HEK293 (cell line): ENCODE results near the gene SLC26A1.
A peak's percentile ranks its signal among the peaks of the same experiment; 100 is the strongest.

Experiments used
- CTCF ChIA-PET: fragments of 350-600 bp; formaldehyde crosslinking; extraction: SDS; loops from one replicate; lab custom pipeline; 2021; ENCODE audit warnings: antibody characterized with exemption; lab: Yijun Ruan, JAX
- POLR2A ChIA-PET: fragments of 300-600 bp; formaldehyde crosslinking; extraction: SDS; loops from one replicate; lab custom pipeline; 2020; ENCODE audit warnings: antibody characterized with exemption, inconsistent platforms; lab: Yijun Ruan, JAX
- H3K27ac ChIP-seq: fragments of 200-500 bp; sonication (Bioruptor generic); 2 replicates; pipeline ENCODE4 v1.5.1; 2014; ENCODE audit warnings: low read depth, low read length, control low read depth, inconsistent platforms; ENCODE audit errors: extremely low read depth
- H3K36me3 ChIP-seq, 2 experiments: fragments of 200-500 bp in 1 of 2; sonication (Bioruptor generic) in 1 of 2; 1 replicate in 1 of 2; 2 replicates in 1 of 2; pipeline ENCODE4 v1.5.1; 2014 to 2017; ENCODE audit warnings: inconsistent platforms in 2 of 2, low read length in 2 of 2; ENCODE audit not compliant: control insufficient read depth in 2 of 2, insufficient read depth in 1 of 2
- H3K4me1 ChIP-seq: fragments of 200-500 bp; sonication (Bioruptor generic); 2 replicates; pipeline ENCODE4 v1.5.1; 2014; ENCODE audit warnings: mild to moderate bottlenecking, low read length, inconsistent platforms; ENCODE audit not compliant: control insufficient read depth, insufficient read depth
- H3K4me3 ChIP-seq: 2 replicates; pipeline ENCODE4 v1.5.1; 2011; ENCODE audit warnings: low read depth, mild to moderate bottlenecking, control low read depth, low read length, moderate library complexity
- H3K9me3 ChIP-seq: fragments of 200-500 bp; sonication (Bioruptor generic); 2 replicates; pipeline ENCODE4 v1.5.1; 2014; ENCODE audit warnings: low read depth, low read length, inconsistent platforms; ENCODE audit not compliant: control insufficient read depth, insufficient read depth
- EGR2 ChIP-seq: fragments of 450-650 bp; formaldehyde crosslinking; IDR thresholded peaks from 2 replicates; pipeline ENCODE4 v1.5.1; 2016; ENCODE audit warnings: low read depth, missing biosample characterization, missing genetic modification characterization
- GLIS1 ChIP-seq: fragments of 450-650 bp; formaldehyde crosslinking; IDR thresholded peaks from 2 replicates; pipeline ENCODE4 v1.5.1; 2016; ENCODE audit warnings: missing biosample characterization, missing genetic modification characterization
- GLIS2 ChIP-seq: fragments of 450-650 bp; formaldehyde crosslinking; IDR thresholded peaks from 2 replicates; pipeline ENCODE4 v1.5.1; 2016; ENCODE audit warnings: missing biosample characterization, missing genetic modification characterization
- HOXA7 ChIP-seq: sonication (generic); formaldehyde crosslinking; IDR thresholded peaks from 2 replicates; pipeline ENCODE4 v1.8.1; 2022; ENCODE audit warnings: missing genetic modification reagents, borderline replicate concordance
- KLF1 ChIP-seq: fragments of 450-650 bp; formaldehyde crosslinking; IDR thresholded peaks from 2 replicates; pipeline ENCODE4 v1.5.1; 2016; ENCODE audit warnings: missing biosample characterization, missing genetic modification characterization
- KLF10 ChIP-seq: fragments of 450-650 bp; IDR thresholded peaks from 2 replicates; pipeline ENCODE4 v1.5.1; 2018; ENCODE audit warnings: missing biosample characterization, mild to moderate bottlenecking, missing genetic modification characterization
- KLF9 ChIP-seq: fragments of 450-650 bp; formaldehyde crosslinking; IDR thresholded peaks from 2 replicates; pipeline ENCODE4 v1.5.1; 2016; ENCODE audit warnings: missing biosample characterization, missing genetic modification characterization, low read depth
- MZF1 ChIP-seq: fragments of 450-650 bp; formaldehyde crosslinking; IDR thresholded peaks from 2 replicates; pipeline ENCODE4 v1.5.1; 2017; ENCODE audit warnings: missing biosample characterization, missing genetic modification characterization, borderline replicate concordance
- PRDM1 ChIP-seq: fragments of 450-650 bp; formaldehyde crosslinking; IDR thresholded peaks from 2 replicates; pipeline ENCODE4; 2016; ENCODE audit warnings: missing biosample characterization, missing genetic modification characterization
- SCRT2 ChIP-seq: fragments of 450-650 bp; formaldehyde crosslinking; IDR thresholded peaks from 2 replicates; pipeline ENCODE4 v1.5.1; 2016; ENCODE audit warnings: missing biosample characterization, missing genetic modification characterization
- ZFP3 ChIP-seq: fragments of 450-650 bp; formaldehyde crosslinking; IDR thresholded peaks from 2 replicates; pipeline ENCODE4 v1.5.1; 2016; ENCODE audit warnings: low read depth, missing biosample characterization, missing genetic modification characterization
- ZIC2 ChIP-seq: fragments of 450-650 bp; formaldehyde crosslinking; IDR thresholded peaks from 2 replicates; pipeline ENCODE4 v1.5.1; 2016; ENCODE audit warnings: missing biosample characterization, missing genetic modification characterization
- ZNF10 ChIP-seq: fragments of 450-650 bp; formaldehyde crosslinking; IDR thresholded peaks from 2 replicates; pipeline ENCODE4 v1.5.1; 2017; ENCODE audit warnings: missing biosample characterization, missing genetic modification characterization
- ZNF132 ChIP-seq: fragments of 450-650 bp; formaldehyde crosslinking; IDR thresholded peaks from 2 replicates; pipeline ENCODE4 v1.5.1; 2017; ENCODE audit warnings: missing biosample characterization, missing genetic modification characterization, borderline replicate concordance
- ZNF19 ChIP-seq: fragments of 450-650 bp; formaldehyde crosslinking; IDR thresholded peaks from 2 replicates; pipeline ENCODE4; 2016; ENCODE audit warnings: missing biosample characterization, missing genetic modification characterization, low read depth
- ZNF23 ChIP-seq: fragments of 450-650 bp; formaldehyde crosslinking; IDR thresholded peaks from 2 replicates; pipeline ENCODE4 v1.5.1; 2016; ENCODE audit warnings: missing biosample characterization, missing genetic modification characterization, borderline replicate concordance
- ZNF692 ChIP-seq: fragments of 450-650 bp; formaldehyde crosslinking; IDR thresholded peaks from 2 replicates; pipeline ENCODE4 v1.5.1; 2016; ENCODE audit warnings: missing biosample characterization, missing genetic modification characterization
- ZNF843 ChIP-seq: fragments of 450-650 bp; formaldehyde crosslinking; IDR thresholded peaks from 2 replicates; pipeline ENCODE4 v1.5.1; 2016; ENCODE audit warnings: missing biosample characterization, missing genetic modification characterization
- TF ChIP-seq, protein P1 (sequence below): fragments of 450-650 bp; formaldehyde crosslinking; IDR thresholded peaks from 2 replicates; pipeline ENCODE4 v1.5.1; 2017; ENCODE audit warnings: missing biosample characterization, missing genetic modification characterization
- TF ChIP-seq, protein P2 (sequence below): fragments of 450-650 bp; formaldehyde crosslinking; IDR thresholded peaks from 2 replicates; pipeline ENCODE4 v1.5.1; 2016; ENCODE audit warnings: missing biosample characterization, missing genetic modification characterization
- TF ChIP-seq, protein P3 (sequence below): fragments of 450-650 bp; formaldehyde crosslinking; optimal IDR thresholded peaks from 2 replicates; pipeline ENCODE3; 2016; ENCODE audit warnings: missing biosample characterization, mild to moderate bottlenecking, missing genetic modification characterization
- TF ChIP-seq, protein P4 (sequence below): sonication (generic); formaldehyde crosslinking; IDR thresholded peaks from 2 replicates; pipeline ENCODE4 v1.8.1; 2022; ENCODE audit warnings: mild to moderate bottlenecking, moderate library complexity, missing genetic modification reagents
- TF ChIP-seq, protein P5 (sequence below): fragments of 450-650 bp; formaldehyde crosslinking; IDR thresholded peaks from 2 replicates; pipeline ENCODE4 v1.5.1; 2016; ENCODE audit warnings: missing biosample characterization, missing genetic modification characterization
- TF ChIP-seq, protein P6 (sequence below): fragments of 450-650 bp; formaldehyde crosslinking; IDR thresholded peaks from 2 replicates; pipeline ENCODE4 v1.5.1; 2016; ENCODE audit warnings: missing biosample characterization, missing genetic modification characterization

The SLC26A1 gene

GRCh38 chr4:1010395-1011021 is 17.3 kb upstream of the SLC26A1 start (continued):
- no peak for TF ChIP-seq ZNF132 (tag by site-specific recombination)

- no peak overlapping the region for H3K27ac ChIP-seq
- CTCF ChIA-PET: interaction anchor here (0.6 kb wide), 3 partner anchors 34 to 267 kb away, joined by 3 read pairs; no protein-coding TSS in a partner anchor
- TF ChIP-seq ZNF692 (tag by site-specific recombination) (peak; percentile 97), ZNF10 (peak; percentile 78; the same call in 1 of the 2 replicates), GLIS2 (tag by site-specific recombination) (peak; percentile 40), GLIS1 (tag by site-specific recombination) (0 out of 2 replicates have a peak, but pooled peaks have one; percentile 15), ZNF23 (no peak), PRDM1 (tag by site-specific recombination) (no peak), HOXA7 (CRISPR knock-in tag) (no peak), SCRT2 (tag by site-specific recombination) (peak; percentile 56; the same call in 1 of the 2 replicates), KLF1 (peak; percentile 55), MZF1 (no peak), KLF9 (tag by site-specific recombination) (peak; percentile 76), ZFP3 (tag by site-specific recombination) (no peak), KLF10 (tag by site-specific recombination) (0 out of 2 replicates have a peak, but pooled peaks have one; percentile 35), ZNF19 (tag by site-specific recombination) (no peak), ZNF843 (no peak), EGR2 (tag by site-specific recombination) (peak; percentile 58), ZIC2 (tag by site-specific recombination) (peak; percentile 26)
- TF ChIP-seq, protein P1, sequence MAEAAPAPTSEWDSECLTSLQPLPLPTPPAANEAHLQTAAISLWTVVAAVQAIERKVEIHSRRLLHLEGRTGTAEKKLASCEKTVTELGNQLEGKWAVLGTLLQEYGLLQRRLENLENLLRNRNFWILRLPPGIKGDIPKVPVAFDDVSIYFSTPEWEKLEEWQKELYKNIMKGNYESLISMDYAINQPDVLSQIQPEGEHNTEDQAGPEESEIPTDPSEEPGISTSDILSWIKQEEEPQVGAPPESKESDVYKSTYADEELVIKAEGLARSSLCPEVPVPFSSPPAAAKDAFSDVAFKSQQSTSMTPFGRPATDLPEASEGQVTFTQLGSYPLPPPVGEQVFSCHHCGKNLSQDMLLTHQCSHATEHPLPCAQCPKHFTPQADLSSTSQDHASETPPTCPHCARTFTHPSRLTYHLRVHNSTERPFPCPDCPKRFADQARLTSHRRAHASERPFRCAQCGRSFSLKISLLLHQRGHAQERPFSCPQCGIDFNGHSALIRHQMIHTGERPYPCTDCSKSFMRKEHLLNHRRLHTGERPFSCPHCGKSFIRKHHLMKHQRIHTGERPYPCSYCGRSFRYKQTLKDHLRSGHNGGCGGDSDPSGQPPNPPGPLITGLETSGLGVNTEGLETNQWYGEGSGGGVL (tag by site-specific recombination): no peak
- TF ChIP-seq, protein P2, sequence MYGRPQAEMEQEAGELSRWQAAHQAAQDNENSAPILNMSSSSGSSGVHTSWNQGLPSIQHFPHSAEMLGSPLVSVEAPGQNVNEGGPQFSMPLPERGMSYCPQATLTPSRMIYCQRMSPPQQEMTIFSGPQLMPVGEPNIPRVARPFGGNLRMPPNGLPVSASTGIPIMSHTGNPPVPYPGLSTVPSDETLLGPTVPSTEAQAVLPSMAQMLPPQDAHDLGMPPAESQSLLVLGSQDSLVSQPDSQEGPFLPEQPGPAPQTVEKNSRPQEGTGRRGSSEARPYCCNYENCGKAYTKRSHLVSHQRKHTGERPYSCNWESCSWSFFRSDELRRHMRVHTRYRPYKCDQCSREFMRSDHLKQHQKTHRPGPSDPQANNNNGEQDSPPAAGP (tag by site-specific recombination): peak; percentile 37; the same call in 1 of the 2 replicates
- TF ChIP-seq, protein P3, sequence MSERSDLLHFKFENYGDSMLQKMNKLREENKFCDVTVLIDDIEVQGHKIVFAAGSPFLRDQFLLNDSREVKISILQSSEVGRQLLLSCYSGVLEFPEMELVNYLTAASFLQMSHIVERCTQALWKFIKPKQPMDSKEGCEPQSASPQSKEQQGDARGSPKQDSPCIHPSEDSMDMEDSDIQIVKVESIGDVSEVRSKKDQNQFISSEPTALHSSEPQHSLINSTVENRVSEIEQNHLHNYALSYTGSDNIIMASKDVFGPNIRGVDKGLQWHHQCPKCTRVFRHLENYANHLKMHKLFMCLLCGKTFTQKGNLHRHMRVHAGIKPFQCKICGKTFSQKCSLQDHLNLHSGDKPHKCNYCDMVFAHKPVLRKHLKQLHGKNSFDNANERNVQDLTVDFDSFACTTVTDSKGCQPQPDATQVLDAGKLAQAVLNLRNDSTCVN (tag by site-specific recombination): peak; percentile 50
- TF ChIP-seq, protein P4, sequence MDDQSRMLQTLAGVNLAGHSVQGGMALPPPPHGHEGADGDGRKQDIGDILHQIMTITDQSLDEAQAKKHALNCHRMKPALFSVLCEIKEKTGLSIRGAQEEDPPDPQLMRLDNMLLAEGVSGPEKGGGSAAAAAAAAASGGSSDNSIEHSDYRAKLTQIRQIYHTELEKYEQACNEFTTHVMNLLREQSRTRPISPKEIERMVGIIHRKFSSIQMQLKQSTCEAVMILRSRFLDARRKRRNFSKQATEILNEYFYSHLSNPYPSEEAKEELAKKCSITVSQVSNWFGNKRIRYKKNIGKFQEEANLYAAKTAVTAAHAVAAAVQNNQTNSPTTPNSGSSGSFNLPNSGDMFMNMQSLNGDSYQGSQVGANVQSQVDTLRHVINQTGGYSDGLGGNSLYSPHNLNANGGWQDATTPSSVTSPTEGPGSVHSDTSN: no peak
- TF ChIP-seq, protein P5, sequence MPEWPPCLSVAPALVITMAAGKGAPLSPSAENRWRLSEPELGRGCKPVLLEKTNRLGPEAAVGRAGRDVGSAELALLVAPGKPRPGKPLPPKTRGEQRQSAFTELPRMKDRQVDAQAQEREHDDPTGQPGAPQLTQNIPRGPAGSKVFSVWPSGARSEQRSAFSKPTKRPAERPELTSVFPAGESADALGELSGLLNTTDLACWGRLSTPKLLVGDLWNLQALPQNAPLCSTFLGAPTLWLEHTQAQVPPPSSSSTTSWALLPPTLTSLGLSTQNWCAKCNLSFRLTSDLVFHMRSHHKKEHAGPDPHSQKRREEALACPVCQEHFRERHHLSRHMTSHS (tag by site-specific recombination): no peak
- TF ChIP-seq, protein P6, sequence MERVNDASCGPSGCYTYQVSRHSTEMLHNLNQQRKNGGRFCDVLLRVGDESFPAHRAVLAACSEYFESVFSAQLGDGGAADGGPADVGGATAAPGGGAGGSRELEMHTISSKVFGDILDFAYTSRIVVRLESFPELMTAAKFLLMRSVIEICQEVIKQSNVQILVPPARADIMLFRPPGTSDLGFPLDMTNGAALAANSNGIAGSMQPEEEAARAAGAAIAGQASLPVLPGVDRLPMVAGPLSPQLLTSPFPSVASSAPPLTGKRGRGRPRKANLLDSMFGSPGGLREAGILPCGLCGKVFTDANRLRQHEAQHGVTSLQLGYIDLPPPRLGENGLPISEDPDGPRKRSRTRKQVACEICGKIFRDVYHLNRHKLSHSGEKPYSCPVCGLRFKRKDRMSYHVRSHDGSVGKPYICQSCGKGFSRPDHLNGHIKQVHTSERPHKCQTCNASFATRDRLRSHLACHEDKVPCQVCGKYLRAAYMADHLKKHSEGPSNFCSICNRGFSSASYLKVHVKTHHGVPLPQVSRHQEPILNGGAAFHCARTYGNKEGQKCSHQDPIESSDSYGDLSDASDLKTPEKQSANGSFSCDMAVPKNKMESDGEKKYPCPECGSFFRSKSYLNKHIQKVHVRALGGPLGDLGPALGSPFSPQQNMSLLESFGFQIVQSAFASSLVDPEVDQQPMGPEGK (tag by site-specific recombination): peak; percentile 11
Observed at GRCh38 chr4:1009542-1010394, 16.6 kb upstream of the SLC26A1 start.

More at GRCh38 chr4:1009542-1010394, 16.6 kb upstream of the SLC26A1 start:
- no peaks in the 10 kb centered on the region; the same call in 1 of the 2 replicates for H3K4me1 ChIP-seq
- H3K9me3 ChIP-seq: no peaks in the 10 kb centered on the region
- peaks cover 0 to 14% of the 10 kb centered on the region in 2 experiments; a peak in 1 of 3 replicates for H3K36me3 ChIP-seq
- peak overlapping the region; percentile 41 for H3K4me3 ChIP-seq
- POLR2A ChIA-PET: no interaction called here
